Eye (tissue), 1 donor: Measurements from ENCODE around the gene NBEA.
"Not testable (repeated sequence)": the region's sequence is repeated elsewhere in the genome, so short reads cannot be mapped to it uniquely, and the experiment has no call there.

Source experiments
- DNase-seq: peaks from one replicate; pipeline ENCODE4 v3.0.0-alpha.2; 2015

The NBEA gene

DNA sequence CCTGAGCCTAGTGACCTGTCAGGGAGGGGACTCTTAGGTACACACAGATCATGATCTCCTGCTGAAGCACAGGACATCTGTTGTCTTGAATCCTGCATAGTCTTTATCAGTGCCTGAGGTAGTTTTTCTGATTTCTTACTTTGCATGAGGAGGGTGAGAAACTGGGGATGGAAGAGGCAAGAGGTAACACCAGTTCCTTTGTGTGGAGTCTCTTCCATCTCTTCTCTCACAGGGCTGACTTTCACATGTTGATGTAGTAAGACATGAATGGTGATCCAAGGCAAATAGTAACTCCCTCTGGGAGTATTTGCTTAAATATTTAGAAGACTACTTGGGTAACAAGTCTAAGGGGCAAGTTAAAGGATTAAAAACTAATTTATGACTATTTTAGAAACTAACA lies 9.5 kb downstream of the NBEA start:
- no peak for DNase-seq

DNA sequence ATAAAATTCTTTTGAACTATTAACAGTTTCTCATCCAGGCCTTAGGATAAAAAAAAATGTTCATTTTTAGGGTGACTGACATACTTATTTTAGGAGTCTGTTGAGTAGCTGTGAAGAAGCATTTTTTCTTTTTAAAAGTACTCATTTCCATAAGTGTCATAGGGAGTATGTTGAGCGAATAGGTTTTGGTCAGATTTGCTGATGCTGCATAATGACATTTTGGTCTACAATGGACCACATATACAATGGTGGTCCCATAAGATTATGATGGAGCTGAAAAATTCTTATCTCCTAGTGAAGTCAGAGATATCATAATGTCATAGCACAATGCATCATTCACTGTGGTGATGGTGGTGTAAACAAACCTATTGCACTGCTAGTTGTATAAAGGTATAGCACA lies 17.4 kb downstream of the NBEA start:
- no peak for DNase-seq

DNA sequence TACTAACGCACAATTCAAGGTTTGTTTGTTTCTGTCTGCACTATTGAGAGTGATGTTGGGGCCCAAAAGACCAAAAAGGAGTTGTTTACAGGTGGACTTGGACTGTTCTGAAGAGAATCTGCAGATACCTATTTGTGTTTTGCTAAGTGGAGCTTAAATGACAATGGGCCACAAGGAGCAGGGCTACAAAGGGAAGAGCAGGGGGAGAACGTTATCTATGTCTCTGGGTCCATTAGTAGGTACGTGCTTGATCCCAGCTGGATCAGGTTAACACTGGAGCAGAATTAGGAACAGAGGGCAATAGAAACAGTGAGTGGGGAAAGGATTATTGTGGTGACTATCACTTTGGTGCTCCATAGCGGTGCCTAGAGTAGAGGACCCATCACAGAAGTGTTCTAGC lies 22.5 kb downstream of the NBEA start:
- DNase-seq: no peak

DNA sequence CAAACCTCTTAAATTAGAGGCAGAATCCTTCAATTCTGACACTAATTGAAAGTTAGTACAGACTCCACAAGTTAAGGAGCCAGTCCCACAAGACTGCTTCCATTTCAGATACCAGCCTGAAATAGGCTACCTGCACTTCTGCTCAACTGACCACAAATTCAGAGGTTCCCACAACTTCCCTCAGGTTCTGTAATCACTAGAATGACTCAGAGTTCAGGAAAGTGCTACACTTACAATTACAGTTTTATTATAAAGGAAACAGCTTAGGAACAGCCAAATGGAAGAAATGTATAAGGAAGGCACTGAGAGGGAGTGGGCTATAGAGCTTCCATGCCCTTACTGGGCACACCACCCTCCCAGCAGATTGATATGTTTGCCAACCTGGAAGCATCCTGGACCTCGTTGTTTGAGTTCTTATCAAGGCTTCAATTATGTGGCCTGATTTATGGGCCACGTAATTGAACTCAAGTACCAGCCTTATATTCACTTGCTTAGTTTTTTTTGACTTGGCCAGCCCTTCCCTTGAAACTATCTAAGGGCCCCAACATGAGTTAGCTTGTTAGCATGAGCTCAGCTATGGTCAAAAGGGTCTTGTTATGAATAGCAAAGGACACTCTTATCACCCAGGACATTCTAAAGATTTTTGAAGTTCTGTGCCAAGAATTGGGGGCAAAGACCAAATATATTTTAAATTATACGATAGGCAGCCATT lies 25.9 kb downstream of the NBEA start:
- no peak for DNase-seq

DNA sequence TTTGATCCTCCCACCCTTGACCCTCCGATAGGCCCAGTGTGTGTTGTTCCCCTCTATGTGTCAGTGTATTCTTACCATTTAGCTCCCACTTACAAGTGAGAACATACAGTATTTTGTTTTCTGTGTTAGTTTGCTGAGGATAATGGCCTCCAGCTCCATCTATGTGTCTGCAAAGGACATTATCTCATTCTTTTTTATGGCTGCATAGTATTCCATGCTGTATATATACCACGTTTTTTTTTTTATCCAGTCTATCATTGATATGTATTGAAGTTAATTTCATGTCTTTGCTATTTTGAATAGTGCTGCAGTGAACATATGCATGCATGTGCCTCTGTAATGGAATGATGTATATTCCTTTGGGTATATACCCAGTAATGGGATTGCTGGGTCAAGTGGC lies 27.5 kb downstream of the NBEA start:
- not testable (repeated sequence) for DNase-seq

DNA sequence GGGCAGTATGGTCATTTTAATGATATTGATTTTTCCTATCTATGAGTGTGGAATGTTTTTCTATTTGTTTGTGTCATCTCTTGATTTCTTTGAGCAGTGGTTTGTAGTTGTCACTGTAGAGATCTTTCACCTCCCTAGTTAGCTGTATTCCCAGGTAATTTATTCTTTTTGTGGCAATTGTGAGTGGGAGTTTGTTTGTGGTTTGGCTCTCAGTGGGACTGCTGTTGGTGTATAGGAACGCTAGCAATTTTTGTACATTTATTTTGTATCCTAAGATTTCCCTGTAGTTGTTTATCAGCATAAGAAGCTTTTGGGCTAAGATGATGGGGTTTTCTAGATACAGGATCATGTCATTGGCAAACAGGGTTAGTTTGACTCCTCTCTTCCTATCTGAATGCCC lies 28.9 kb downstream of the NBEA start:
- no peak for DNase-seq

DNA sequence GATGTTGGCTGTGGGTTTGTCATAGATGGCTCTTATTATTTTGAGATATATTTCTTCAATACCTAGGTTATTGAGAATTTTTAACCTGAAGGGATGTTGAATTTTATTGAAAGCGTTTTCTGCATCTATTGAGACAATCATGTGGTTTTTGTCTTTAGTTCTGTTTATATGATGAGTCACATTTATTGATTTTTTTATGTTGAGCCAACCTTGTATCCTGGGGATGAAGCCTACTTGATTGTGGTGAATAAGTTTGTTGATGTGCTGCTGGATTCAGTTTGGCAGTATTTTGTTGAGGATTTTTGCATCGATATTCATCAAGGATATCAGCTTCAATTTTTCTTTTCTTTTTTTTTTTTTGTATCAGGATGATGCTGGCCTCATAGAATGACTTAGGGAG lies 29.4 kb downstream of the NBEA start:
- DNase-seq: no peak

DNA sequence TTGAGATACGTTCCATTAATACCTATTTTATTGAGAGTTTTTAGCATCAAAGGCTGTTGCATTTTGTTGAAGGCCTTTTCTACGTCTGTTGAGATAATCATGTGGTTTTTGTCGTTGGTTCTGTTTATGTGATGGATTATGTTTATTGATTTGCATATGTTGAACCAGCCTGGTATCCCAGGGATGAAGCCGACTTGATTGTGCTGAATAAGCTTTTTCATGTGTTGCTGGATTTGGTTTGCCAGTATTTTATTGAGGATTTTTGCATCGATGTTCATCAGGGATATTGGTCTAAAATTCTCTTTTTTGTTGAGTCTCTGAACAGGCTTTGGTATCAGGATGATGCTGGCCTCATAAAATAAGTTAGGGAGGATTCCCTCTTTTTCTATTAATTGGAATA lies 43.1 kb downstream of the NBEA start:
- DNase-seq: not testable (repeated sequence)

DNA sequence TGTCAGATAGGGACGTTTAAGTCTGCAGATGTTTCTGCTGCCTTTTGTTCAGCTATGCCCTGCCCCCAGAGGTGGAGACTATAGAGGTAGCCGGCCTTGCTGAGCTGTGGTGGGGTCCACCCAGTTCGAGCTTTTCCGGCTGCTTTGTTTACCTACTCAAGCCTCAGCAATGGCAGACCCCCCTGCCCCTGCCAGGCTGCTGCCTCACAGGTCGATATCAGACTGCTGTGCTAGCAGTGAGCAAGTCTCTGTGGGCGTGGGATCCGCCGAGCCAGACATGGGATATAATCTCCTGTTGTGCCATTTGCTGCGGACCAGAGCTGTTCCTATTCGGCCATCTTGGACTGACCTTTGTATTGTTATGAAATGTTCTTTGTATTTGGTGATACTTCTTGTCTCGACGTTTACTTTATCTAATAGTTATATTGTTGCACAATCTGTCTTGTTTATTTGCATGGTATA lies 46.3 kb downstream of the NBEA start:
- DNase-seq: no peak

DNA sequence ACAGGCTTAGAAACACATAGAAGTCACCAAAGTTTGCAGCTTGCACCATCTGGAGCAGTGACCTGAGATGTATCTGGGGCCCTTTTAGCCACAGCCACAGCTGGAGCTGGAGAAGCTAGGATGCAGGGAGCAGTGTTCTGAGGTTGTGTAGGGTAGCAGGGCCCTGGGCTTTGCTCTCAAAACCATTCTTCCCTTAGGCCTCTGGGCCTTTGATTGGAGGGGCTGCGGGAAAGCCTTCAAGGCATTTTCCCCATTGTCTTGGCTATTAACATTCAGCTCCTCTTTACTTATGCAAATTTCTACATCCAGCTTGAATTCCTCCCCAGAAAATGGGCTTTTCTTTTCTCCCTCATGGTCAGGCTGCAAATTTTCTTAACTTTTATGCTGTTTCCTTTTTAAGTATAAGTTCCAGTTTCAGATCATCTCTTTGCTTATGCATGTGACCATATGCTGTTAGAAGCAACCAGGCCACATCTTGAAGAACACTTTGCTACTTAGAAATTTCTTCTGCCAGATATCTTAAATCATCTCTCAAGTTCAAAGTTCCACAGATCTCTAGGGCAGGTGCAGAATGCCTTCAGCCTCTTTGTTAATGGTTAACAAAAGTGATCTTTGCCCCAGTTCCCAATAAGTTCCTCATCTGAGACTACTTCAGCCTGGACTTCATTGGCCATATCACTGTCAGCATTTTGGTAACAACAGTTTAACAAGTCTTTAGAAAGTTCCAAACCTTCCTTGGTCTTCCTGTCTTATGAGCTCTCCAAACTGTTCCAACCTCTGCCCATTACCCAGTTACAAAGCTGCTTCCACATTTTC lies 48.5 kb downstream of the NBEA start:
- no peak for DNase-seq

DNA sequence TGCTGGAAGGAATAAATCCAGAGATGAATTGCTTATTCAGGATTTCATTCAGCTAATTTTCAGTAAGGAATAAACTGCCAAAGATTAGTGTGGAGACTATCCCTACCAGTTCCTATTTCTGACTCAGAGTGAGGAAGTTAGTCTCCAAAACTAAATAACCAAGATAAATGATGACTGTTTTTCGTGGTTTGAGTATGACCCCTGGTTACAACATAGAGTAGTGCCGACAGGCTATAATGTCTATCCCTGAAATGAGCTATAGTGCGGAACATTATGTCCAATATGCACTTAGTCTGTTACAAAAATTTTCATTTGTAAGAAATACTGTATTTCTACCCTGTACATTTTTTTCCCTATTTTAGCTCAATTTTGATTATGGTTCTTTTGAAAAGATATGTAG lies 51.4 kb downstream of the NBEA start:
- DNase-seq: no peak

DNA sequence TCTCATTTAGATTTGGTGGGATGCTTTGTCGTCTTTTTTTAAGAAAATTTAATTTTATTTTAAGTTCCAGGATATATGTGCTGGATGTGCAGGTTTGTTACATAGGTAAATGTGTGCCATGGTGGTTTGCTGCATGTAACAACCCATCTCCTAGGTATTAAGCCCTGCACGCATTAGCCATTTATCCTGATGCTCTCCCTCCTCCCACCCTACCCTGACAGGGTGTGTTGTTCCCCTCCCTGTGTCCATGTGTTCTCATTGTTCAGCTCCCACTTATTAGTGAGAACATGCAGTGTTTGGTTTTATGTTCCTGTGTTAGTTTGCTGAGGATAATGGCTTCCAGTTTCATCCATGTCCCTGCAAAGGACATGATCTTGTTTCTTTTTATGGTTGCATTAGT lies 61.7 kb downstream of the NBEA start:
- not testable (repeated sequence) for DNase-seq

DNA sequence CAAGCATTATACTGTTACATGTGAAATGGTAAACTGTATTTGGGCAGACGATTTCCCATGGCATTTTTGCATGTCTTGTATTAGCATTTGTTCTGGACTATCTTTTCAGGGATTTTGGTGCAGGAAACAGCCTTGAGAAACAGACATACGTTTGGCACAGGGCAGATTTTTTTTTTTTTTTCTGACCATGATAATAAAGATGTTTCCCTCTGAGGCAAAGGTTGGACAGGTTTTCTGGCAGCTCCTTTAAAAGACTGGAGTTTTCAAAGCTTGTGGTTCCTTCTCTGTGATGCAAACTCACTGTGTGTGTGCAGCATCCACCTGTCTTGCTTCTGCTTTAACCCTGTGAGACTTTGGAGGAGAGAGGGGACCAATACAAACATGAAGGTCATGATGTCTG lies 63.0 kb downstream of the NBEA start:
- DNase-seq: no peak

DNA sequence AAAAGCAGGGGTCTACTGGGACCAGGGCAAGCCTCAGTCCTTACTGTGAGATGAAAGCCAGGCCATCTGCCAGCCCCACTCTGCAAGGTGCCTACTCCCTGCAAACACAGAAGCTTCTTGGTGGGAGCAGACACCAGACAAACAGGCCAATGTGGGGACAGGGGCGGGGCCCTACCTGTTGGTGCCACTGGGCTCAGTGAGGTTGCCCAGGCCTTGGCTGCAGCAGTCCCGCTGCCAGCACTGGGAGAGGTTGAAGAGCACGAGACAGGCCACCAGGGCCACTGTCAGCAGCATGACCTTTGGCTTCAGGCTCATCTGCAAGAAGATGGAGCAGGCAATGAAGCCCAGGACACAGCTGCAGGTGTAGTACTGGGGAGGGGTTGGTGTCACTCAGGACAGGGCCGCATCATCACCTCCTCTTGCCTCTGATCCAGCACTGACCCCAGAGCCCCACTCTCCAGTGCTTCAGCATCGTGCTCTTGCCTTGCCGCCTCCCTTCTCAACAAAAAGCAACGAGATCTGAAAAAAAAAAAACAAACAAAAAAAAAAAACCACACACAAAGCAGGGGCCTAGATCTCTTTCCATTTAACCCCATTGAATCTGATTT lies 72.6 kb downstream of the NBEA start:
- peak; percentile 17 for DNase-seq

DNA sequence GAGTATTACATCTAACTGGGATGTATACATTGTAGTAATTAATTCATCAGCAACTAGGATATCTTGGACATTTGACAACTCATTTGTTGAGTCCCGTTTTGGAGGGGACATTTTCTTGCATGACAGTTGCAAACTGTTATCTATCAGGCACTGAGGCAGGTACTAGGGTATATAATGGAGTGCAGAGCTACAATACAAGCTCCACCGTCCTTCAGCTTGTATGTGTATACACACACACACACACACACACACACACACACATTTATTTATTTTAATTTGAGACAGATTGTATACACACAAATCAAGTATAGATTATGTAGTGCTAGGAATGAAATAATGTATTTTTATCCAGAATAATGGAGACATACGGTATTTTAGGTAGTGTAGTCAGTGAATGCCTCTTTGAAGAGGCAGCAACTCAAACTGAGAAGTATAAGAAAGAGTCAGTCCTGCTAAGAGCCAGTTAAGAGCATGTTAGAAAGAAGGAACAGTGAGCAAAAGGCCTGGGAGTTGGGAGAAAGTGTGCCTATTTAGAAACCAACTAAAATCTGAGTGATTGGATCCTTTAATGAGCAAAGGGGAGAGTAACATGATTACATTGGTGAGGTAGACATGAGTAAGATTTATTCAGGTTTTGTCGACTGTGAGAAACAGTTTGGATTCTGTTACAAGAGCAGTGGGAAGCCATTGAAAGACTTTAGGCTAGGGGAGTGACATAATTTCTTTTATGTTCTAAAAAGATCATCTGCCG lies 74.5 kb downstream of the NBEA start:
- DNase-seq: no peak

DNA sequence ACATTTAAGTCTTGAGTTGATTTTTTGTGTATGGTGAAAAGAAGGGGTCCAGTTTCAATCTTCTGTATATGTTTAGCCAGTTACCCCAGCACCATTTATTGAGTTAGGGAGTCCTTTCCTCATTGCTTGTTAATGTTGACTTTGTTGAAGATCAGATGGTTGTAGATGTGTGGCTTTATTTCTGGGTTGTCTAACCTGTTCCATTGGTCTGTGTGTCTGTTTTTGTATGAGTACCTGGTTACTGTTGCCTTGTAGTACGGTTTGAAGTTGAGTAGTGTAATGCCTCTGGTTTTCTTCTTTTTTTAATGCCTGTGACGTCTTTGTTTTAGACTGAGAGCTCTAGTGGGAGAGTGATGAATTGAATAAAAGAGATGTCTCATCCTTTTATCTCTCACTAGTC lies 83.2 kb downstream of the NBEA start:
- no peak for DNase-seq

DNA sequence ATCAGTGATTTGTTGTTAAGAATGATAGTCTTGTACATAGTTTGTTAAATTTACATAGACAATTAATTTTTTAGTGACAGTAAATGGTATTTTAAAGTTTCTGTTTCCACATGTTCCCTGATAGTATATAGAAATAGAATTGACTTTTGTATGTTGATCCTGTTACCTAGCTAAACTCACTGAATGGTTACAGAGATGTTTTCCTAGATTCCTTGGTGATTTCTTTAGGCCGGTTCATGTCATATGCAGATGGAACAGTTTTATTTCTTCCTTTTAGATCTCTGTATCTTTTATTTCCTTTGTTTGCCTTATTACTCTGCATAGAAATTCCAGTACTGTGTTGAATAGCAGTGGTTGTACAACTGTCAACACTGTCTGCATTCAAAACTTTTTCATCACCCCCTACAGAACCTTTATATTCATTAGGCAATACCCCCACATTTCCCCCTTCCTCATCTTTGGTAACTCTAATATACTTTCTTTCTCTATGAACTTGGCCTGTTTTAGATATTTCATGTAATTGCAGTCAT lies 86.3 kb downstream of the NBEA start:
- DNase-seq: no peak

DNA sequence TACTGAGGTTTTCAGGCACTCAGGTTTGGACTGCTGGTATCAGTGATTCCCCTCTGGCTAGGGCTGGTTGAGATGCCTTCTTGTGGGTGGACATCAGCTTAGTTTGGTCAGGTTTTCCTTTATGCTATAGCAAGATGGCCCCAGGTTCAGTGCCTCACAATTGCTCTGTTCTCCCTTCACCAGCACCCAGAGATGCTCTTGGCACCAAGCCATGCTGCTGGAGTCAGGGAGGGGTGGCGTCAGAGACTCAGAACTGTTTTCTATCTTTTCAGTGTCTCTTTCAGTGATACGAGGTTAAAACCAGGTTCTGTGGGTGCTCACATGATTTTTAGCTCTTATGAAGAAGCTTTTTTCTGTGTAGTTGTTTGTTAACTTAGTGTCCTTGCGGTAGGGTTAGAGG lies 96.9 kb downstream of the NBEA start:
- DNase-seq: no peak

DNA sequence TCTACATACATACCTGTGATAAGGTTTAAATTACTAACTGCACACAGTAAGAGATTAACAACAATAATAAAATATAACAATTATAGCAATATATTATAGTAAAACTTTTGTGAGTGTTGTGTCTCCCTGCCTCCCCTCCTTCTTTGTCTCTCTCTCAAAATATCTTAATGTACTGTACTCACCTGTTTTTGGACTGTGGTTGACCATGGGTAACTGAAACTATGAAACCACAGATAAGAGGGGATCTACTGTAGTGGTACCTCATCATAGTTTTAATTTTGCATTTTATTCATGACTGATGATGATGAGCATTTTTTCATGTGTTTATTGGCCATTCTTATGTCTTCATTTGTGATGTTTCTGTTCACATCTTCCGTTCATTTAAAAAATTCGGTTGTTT lies 104.5 kb downstream of the NBEA start:
- DNase-seq: no peak

DNA sequence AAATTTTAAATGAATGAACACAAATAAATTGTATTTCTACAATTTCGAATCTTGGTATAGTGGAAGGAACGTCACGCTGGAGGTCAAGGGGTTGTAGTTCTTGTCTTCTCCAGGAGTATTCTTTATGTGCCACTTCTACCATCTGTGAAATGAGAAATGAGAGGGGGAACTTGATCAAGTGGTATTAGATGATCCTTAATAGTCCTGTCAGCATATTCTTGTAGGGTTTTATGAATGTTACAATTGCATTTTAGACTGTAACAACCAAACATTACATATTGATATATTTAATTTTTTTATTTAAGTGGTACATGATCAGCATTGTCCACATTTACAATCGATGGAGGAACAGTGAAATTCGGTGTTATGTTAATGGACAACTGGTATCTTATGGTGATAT lies 113.6 kb downstream of the NBEA start:
- no peak for DNase-seq

DNA sequence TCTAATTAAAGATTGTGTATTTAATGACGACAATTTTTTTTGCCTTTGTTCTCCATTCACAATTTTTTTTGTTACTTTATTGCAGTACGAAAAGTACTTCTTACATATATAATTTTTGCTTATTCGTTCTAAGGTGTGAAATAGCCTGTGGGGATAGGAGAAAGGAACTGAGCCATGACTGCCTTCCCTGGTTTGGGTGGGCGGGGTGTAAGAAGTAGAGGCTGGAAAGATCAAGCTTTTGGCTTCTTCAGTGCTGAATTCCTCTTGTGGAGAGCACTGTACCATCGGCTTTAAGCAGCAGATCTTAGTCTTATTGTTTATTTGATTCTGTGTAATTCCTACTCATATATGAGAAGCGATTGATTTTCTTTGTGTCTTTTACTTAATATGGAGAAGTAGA lies 115.8 kb downstream of the NBEA start:
- DNase-seq: no peak

DNA sequence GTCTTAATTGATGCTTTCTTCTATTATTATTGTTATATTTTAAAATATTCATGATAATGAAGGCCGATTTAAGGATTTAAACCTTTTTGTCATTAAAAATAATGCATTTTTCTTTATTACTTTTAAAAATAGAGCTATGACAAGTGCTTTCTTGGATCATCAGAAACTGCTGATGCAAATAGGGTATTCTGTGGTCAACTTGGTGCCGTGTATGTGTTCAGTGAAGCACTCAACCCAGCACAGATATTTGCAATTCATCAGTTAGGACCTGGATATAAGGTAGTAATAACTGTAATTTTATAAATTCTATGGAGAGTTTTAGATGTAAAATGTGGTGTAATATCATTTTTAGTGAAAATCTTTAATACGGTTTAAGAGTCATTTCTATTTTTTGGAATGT lies 116.5 kb downstream of the NBEA start:
- not testable (repeated sequence) for DNase-seq

DNA sequence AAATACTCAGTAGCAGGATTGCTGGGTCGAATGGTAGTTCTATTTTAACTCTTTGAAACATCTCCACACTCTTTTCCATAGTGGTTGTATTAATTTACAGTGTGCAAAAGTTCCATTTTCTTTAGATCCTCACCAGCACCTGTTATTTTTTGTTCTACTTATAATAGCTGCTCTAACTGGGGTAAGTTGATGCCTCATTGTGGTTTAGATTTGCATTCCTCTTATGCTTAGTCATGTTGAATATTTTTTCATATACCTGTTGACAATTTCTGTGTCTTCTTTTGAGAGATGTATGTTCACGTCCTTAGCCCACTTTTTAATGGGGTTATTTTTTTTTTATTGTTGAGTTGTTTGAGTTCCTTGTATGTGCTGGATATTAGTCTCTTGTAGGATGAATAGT lies 144.6 kb downstream of the NBEA start:
- no peak for DNase-seq
